ENCODE data around the gene KATNBL1. TPM values are rescaled to one million over a fixed set of nuclear protein-coding genes. Genes with fewer than 3 reads are reported as not detected.
A peak's percentile ranks its signal among the peaks of the same experiment; 100 is the strongest.

The KATNBL1 gene
- total RNA-seq, 1 donor = 57.3 TPM

DNA sequence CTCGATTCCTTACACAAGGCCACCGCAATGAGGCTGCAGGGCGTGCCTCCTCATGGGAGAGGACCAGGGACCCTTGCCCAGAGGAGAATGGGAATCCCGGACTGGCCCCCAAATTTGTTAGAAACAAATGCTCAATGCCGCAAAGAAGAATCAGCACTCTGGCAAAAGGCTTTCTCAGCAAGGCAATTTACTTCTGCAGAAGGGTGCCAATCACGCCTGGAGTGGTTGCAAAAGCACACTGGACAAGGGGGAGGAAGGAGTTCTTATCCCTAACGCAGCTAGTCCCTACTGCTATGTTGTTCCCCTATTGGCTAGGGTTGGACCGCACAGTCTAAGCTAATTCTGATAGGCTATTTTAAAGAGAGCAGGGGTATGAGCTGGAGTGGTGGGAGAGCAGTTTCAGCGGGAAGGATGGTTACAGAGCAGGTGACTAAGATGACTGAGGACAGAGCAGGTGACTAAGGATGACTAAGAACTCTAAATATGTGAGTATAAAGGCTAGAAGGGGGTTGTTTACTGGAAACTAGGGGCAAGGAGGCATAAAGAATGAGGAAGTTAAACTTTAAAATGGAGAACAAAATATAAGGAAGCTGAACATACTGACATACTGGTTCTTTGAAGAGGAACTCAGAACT, 48.5 kb downstream of the KATNBL1 start:
- no peak overlapping the region for H3K4me3 ChIP-seq (ENCODE audit: low read depth, low read length)
- DNase-seq (ENCODE audit: low read depth) = no peak
- TF ChIP-seq, protein P1, sequence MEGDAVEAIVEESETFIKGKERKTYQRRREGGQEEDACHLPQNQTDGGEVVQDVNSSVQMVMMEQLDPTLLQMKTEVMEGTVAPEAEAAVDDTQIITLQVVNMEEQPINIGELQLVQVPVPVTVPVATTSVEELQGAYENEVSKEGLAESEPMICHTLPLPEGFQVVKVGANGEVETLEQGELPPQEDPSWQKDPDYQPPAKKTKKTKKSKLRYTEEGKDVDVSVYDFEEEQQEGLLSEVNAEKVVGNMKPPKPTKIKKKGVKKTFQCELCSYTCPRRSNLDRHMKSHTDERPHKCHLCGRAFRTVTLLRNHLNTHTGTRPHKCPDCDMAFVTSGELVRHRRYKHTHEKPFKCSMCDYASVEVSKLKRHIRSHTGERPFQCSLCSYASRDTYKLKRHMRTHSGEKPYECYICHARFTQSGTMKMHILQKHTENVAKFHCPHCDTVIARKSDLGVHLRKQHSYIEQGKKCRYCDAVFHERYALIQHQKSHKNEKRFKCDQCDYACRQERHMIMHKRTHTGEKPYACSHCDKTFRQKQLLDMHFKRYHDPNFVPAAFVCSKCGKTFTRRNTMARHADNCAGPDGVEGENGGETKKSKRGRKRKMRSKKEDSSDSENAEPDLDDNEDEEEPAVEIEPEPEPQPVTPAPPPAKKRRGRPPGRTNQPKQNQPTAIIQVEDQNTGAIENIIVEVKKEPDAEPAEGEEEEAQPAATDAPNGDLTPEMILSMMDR (IDR thresholded peaks at IDR 0.05; ENCODE audit: insufficient read depth, low read length) = no peak

DNA sequence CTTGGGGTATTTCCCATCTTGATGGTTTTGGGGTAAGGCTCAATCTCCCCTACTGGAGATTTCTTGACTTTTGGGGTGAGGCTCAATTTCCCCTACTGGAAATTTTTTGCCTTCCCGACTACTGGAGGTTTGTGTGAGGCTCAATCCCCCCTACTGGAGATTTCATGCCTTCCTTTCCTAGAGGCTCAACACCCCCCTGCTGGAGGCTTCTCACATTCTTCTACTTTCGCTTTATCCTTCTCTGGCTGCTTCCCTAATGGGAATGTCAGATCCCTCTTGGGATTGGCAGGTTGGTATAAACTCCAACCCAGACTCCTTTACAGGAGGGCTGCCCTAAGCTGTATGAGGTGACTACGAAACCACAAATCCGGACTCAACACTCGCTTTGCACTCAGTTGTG, 49.2 kb downstream of the KATNBL1 start:
- H3K4me3 ChIP-seq (ENCODE audit: low read depth, low read length) = no peak overlapping the region
- TF ChIP-seq, protein P1 (IDR thresholded peaks at IDR 0.05; ENCODE audit: insufficient read depth, low read length) = no peak
- DNase-seq (ENCODE audit: low read depth) = no peak

DNA sequence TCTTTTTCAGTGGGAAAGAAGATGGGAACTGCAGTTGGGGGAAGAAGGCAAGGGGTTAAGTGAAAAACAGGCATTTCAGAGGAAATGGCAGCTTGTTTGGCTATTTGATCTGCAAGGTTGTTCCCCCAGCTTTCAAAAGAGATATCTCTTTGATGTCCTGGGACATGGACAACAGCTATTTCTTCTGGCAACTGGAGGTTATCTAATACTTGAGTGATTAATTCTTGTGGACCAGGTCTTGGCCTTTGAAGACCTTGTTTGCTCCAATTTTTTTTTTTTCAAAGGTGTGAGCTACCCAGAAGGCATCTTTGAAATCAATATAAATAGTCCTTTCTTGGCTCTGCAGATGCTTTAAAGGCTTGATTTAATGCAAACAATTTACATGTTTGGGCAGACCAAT, 51.5 kb downstream of the KATNBL1 start:
- no peak for DNase-seq (ENCODE audit: low read depth)
- no peak overlapping the region for H3K4me3 ChIP-seq (ENCODE audit: low read depth, low read length)
- TF ChIP-seq, protein P1 (IDR thresholded peaks at IDR 0.05; ENCODE audit: insufficient read depth, low read length) = no peak

DNA sequence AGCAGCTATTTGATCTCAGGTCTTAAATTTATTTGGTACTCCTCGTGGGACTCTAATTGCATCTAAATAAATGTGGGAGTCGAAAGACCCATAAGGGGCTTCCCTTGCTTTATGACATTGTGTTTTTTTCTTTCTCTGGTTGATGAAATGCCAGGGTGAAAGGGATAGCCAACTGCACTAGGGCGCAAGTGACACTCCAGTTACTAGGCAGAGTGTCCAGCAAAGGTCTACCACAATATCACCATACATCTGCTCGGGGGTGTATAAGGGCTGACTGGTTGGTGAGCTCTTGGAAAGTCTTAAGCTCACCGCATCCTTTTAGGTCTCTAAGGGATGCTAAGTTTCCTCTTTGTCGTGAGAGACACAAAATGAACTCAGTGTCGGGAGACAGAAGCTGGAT, 54.0 kb downstream of the KATNBL1 start:
- TF ChIP-seq, protein P1 (IDR thresholded peaks at IDR 0.05; ENCODE audit: insufficient read depth, low read length) = no peak
- no peak for DNase-seq (ENCODE audit: low read depth)
- H3K4me3 ChIP-seq (ENCODE audit: low read depth, low read length) = no peak overlapping the region

DNA sequence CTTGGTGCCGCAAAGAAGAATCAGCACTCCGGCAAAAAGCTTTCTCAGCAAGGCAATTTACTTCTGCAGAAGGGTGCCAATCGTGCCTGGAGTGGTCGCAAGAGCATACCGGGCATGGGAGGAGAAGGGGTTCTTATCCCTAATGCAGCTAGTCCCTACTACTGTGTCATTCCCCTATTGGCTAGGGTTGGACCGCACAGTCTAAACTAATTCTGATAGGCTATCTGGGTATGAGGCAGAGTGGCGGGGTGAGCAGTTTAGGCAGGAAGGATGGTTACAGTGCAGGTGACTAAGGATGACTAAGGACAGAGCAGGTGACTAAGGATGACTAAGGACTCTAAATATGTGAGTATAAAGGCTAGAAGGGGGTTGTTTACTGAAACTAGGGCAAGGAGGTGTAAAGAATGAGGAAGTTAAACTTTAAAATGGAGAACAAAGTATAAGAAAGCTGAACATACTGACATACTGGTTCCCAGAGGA, 55.1 kb downstream of the KATNBL1 start:
- TF ChIP-seq, protein P1 (IDR thresholded peaks at IDR 0.05; ENCODE audit: insufficient read depth, low read length) = no peak
- DNase-seq (ENCODE audit: low read depth) = no peak
- no peak overlapping the region for H3K4me3 ChIP-seq (ENCODE audit: low read depth, low read length)

DNA sequence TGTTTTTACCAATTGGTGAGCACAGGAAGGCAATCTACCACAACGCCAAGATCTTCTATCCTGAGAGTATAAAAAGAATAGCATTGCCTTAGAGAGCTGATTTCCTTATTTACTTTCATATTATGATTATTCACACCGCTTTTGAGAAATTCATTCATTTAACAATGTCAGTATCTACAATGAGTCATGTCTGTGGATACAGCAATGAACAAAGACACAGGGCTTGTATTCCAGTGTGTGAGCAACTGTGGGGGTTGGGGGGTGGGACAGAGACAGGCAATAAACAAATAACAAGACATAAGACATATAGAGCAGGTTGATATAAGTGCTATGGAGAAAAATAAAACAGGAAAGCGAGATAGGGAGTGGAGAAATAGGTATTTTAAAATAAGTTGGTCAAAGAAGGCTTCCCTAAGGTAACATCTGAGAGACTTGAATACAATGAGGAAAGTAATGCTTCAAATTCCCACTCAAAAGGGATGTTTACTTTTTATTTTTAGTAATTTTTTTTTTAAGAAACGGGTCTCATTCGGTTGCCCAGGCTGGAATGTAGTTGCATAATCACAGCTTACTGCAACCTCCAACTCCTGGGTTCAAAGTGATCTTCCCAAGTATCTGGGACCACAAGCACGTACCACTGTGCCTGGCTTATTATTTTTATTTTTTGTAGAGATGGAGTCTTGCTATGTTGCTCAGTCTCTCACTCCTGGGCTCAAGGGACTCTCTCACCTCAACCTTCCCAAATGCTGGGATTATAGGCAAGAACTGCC, 62.3 kb downstream of the KATNBL1 start:
- peak; percentile 12 for DNase-seq (ENCODE audit: low read depth)
- TF ChIP-seq, protein P1 (IDR thresholded peaks at IDR 0.05; ENCODE audit: insufficient read depth, low read length) = no peak
- no peak overlapping the region for H3K4me3 ChIP-seq (ENCODE audit: low read depth, low read length)

Data from fibroblast of the aortic adventitia (primary cell).